NCI-H748 treated with DMSO at 0.1 percent for 48 hours (cell line): Measurements from ENCODE around the gene CAP2.

Experiments used
- DNase-seq: peaks from one replicate; lab custom pipeline; 2025; lab: John Stamatoyannopoulos, UW

Gene CAP2, protein sequence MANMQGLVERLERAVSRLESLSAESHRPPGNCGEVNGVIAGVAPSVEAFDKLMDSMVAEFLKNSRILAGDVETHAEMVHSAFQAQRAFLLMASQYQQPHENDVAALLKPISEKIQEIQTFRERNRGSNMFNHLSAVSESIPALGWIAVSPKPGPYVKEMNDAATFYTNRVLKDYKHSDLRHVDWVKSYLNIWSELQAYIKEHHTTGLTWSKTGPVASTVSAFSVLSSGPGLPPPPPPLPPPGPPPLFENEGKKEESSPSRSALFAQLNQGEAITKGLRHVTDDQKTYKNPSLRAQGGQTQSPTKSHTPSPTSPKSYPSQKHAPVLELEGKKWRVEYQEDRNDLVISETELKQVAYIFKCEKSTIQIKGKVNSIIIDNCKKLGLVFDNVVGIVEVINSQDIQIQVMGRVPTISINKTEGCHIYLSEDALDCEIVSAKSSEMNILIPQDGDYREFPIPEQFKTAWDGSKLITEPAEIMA

DNA sequence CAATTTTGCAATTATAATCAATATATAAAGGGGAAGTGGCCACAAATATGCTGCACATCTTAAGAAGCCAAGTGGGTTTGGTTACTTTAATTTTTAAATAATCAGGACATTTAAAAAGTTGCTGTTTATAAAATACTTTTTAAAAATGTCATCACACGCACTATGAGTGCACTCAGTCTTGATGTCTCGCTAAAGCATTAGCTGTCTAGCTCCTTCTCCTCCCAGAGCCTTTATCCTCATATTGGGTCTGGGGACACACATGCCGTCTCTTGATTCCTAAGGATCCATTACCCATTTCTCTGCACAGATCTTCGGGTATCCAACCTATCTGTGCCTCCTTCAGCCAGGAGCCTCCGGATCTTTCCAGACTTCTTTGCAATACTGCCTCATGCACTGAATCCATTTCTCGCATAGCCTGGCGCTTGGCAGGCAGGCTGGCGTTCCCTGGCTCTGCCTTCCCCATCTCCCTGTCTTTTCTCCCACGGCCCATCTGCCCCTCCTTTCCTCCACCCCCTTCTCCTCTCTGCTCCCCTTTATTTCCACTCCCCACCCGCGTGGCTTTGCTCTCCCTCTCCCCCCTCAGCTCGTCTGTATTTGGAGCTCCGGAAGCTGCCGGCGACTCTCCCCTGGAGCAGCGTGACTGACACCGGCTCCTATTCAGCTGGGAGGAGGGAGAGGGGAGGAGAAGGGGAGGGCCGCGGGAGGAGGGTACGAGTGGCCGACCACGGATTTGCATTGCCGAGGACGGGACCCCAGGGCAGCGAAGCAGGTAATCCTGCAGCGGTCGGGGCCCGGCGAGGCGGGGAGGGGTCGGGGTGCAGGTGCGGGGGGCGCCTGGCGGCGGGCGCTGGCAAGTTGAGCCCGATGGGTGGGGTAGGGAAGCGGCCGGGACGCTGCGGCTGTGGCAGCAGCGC lies at the start of gene CAP2:
TSS of gene CAP2 (plus strand) at position 618 of the 914 bp plus-strand sequence. CDS start 27,961 bp downstream, outside the sequence.
- DNase-seq = peak; percentile 63

DNA sequence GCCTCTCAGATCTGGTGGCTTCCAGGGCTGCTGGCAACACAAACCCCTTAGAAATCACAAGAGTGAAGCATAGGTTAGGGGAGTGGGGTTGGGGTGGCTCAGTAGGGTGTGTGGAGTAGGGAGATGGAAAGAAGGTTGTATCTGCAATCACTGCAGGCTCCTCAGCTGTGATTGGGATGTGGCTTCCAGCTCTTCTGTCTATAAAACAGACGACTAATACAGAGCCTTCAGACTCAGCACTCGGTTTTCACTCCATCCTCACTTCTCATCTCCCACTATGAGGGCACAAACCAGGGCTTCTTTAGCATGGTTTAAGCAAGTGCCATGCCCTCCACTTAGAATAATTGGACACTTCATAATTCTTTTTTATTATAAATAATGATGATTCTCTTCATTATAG lies 46.4 kb upstream of the CAP2 start:
- DNase-seq = no peak

DNA sequence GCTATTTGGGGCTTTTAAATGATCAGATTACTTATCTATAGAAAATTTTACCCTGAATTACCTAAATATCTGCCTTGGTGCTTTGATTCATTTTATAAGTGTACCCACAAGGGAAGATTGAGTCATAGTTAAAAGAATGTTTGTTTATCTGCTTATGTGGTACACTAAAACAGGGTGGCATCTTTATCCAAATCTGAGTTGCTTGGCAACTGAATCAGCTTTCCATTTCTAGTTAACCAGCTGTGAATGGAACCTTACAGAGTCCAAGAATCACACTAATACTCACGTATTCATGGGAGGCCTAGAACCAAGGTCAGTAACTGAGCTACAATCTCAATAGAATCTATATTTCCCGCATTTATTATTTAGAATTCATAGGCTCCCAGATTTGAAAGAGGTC lies 44.0 kb upstream of the CAP2 start:
- no peak for DNase-seq

DNA sequence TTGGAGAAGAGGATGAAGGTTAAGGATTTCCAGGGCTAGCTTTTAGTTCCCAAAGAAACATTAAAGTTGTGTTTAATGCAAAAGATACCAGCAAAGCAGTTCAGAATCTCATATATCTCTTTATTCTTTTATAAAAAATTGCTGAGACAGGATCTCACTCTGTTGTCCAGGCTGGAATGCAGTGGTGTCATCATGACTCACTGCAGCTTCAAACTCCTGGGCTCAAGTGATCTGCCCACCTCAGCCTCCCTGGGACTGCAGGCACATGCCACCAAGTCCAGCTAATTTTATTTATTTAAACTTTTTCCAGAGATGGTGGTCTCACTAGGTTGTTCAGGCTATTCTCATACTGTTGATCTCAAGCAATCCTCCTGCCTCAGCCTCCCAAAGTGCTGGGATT lies 41.1 kb upstream of the CAP2 start:
- DNase-seq = no peak

DNA sequence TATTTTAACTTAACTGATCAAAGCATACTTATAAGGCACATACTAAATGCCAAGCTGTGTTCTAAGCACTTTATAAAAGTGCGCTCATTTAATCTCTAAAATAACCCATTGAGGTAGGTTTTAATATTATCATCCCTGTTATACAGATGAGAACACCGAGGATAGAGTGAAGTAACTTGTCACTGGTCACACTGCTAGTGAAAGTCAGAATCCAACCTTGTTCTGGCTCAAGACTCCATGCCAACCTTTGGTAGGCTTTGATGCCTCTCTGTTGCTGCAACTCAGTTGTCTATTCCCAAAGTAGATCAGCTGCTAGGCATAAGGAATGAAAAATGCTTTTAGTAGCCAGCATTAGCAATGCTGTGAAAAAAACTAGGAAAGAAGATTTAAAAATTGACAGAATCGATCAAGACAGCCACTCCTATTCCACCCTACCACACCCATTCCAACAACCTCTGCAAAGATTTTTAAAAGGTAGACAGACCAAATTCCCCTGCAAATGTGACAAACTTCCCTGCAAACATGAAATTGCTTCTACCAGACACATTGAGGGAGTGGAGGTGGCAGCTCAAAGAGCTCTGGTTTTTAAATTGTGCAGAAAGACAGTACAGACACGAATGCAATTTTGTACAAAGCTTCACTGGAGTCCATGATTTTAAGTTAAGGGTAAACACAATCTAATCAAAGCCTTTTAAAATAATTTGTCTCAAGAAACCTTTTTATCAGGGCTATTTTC lies 39.8 kb upstream of the CAP2 start:
- no peak for DNase-seq

DNA sequence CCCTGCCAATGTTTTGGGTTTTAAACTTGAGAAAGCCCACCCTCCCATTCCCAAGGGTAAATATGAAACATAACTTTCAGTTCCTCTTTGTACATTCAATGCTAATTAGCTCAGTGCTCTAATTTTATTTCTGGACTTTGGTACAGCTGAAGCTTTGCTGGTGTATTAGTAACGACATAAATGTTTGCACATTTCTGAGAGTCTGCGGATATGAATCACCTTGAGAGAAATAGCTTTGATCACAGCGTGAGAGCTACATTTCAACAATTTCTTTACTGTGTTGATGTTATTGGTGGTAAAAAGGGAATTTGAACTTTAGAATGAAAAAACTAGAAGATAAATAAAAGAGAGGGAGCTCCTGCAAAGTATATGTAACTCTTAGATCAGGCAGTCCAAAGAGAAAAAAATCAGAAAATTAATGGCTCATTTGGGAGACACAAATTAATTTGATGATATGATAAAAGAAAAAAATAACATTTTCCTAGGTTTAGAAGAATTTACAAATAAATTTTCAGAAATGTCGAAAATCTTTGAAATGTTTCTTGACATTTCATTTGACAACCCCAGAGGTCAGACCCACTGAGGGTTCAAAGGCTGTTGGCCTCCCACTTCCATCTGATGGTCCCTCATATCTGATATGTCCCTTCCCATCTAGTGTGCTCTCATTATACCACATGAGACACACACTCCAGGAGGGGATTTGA lies 38.5 kb upstream of the CAP2 start:
- DNase-seq = no peak

DNA sequence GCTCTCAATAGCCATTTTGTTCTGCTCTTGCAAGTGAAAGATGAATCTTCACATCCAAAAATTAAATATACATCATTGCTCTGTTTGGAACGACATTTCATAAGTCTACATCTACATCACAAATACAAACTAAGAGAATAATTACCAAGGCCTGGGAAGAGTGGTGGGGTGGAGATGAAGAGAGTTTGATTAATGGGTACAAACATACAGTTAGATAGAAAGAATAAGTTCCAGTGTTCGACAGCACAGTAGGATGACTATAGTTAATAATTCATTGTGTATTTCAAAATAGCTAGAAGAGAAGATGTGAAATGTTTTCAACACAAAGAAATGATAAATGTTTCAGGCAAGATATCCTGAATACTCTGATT lies 38.0 kb upstream of the CAP2 start:
- no peak for DNase-seq

DNA sequence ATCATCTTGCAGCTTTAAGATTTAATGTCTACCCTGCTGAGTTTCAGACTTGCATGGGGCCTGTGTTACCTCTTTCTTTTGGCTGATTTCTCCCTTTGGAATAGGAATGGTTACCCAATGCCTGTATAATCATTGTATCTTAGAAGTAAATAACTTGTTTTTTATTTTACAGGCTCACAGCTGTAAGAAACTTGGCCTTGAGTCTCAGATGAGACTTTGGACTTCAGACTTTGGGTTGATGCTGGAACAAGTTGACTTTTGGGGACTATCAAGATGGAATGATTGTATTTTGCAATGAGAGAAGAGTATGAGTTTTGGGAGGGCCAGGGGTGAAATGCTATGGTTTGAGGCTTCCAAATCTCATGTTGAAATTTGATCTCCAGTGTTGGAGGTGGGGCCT lies 34.9 kb upstream of the CAP2 start:
- no peak for DNase-seq

DNA sequence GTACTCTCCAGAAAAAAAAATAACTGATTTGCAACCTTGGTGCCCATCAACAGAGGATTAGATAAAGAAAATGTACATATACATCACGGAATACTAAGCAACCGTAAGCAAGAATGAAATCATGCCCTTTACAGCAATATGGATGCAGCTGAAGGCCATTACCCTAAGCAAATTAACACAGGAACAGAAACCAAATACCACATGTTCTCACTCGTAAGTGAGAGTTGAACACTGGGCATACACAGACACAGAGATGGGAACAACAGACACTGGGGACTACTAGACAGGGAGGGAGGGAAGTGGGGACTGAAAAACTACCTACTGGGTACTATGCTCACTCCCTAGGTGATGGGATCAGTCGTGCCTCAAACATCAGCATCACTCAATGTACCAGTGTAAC lies 32.8 kb upstream of the CAP2 start:
- no peak for DNase-seq

DNA sequence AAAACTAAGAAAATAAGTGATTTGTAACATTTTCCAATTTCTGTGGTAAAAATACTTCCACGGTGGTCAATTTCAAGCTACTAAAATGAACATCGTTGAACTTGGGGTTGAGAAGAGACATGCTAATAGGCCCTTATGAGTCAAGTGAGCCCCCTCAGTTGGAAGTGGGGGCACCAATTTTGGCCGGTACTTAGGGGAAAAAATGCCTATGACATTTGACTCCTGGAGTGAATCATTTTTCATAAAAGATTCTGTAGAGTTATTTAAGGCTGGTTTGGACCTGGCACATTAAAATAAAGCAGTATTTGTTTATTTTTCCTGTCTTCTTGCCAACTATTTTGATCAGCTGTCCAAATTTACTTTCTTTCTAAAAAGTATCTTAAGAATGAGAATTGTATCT lies 32.4 kb upstream of the CAP2 start:
- DNase-seq = no peak

DNA sequence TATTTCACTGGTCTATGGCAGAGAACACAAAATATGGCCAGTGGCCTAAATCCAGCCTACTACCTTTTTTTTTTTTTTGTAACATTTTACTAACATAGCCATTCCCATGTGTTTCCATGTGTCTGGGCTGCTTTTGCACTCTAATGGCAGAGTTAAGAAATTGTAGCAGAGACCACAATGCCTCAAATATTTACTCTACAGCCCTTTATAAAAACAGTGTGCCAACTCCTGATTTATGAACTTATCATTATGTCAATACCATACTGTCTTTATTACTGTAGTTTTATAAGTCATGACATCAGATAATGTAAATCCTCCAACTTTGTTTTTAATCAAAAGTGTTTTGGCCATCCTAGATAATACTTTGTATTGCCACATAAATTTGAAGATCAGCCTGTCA lies 27.4 kb upstream of the CAP2 start:
- no peak for DNase-seq

DNA sequence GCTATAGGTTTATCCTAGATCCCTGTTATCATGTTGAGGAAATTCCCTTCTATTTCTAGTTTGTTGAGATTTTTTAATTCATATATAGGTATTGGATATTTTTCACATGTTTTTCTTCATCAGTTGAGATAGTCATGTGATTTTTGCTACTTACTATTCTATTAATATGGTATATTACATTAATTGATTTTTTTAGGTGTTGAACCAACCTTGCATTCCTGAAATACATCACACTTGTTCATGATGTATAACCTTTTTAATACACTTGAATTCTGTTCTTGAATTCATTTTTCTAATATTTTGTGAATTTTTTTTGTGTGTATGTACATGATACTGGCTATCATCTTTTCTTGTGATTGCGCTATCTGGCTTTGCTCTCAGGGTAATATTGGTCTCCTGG lies 25.5 kb upstream of the CAP2 start:
- DNase-seq = no peak

DNA sequence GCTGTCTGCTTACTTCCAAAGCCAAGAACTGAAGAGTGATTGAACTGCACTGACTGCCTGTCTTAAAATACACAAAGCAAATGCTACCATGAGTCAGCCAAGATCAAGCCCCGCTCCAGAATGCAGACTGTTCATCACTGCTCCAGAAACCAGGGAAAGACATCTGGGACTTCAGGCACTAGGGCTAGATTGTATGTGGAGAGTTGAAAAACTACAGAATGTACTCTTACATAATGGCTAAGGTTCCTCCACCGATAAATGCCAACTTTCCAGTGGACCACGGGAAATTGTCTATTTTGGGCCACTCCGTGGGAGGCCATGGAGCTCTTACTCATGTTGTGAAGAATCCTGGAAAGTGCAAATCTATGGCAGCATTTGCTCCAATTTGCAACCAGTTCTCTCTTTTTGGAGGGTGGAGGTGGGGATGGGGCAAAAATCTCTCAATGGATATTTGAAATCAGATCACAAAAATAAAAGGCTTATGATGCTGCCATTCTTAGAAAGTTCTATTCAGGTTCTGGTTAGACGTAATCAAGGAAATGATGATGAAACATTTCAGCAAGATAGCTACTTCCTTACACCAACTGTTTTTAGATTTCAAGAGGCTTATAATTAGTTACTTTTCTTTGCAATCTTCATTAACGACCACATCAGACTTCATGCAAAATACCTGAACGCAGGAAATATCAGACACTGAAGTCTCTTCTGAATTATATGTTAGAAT lies 11.8 kb upstream of the CAP2 start:
- no peak for DNase-seq

DNA sequence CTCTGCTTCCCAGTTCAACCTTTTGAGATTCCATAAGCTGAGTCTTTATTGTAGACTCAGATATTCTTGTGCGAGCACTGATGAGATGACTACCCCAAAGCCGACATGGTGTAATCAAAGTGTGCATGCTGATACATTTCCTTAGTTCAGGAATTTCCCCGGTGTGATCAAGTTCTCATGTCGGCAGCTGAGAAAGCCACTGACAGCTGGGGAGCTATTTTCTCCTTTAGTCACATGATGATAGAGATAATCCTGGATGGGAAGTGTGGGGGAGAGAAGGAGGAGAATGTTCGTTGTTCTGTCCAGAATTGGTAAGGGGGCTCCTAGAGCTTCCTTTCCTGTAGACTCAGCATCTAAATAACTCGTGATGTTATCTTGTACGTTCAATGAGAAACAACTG lies 7.7 kb upstream of the CAP2 start:
- no peak for DNase-seq

DNA sequence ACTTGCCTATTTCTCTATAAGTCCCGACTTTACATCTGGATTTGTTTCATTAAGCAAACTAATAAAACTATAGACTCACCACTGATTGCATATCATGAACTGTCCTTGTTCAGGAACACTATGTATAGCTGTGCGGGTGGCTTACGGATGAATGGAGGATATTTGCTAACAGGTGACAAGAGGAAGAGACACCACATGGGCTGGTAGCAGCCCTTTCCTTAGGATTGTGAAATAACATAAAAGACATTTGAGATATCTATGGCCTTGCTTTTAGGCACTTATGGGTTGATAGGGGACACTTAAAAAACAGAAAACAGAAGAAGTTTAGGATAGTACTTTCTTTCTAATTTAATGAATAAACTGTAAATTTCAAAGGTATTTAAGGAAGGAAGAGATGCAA lies 5.0 kb upstream of the CAP2 start:
- no peak for DNase-seq

DNA sequence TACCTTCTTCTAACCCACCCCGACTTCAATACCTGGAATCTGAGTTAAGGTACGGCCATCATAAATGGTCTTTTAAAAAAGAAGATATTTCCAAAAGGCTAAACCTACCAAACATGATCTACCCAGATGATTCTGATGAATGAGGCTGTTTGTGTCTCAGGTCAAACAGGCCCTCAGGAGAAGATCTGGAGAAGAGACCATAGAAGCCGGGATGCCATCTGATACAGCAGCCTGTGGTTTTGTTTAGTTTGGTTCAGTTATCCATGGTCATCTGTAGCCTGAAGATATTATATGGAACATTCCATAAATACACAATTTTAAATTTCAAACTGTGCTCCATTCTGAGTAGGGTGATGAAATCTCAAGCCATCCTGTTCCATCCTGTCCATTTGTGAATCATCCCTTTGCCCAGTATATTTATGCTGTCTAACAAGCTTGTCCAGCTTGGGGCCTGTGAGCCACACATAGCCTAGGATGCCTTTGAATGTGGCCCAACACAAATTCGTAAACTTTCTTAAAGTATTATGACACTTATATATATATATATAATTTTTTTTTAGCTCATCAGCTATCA lies 4.0 kb upstream of the CAP2 start:
- DNase-seq = no peak

DNA sequence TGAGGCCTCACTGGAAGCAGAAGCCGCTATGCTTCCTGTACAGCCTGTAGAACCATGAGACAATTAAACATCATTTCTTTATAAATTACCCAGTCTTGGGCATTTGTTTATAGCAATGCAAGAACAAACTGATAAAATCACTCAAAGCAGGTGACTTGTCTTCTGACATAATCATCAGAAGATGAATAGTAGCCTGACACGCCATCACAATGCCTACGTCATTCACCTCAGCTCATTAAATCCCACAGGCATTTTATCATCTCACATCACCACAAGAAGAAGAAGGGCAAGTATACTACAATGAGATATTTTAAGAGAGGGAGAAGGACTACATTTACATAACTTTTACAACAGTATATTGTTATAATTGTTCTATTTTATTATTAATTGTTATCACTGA lies 3.1 kb upstream of the CAP2 start:
- no peak for DNase-seq

DNA sequence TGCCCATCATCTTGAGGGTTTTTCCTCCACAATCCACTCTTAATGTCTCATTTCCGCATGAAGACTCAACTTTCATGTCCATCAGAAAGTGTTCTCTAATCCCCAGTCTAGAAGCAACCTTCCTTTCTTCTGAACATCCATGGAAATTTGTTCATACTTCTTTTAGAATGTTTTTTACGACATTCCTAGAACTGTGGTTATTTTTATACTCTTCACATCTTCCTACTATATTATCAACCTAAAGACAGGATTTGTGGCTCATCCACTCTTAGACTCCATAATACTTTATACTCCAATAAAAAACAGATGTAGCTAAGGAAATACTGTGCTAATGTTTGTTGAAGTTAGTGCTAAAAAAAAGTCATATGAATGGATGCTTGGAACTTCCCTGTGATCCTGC lies 1.4 kb upstream of the CAP2 start:
- no peak for DNase-seq

DNA sequence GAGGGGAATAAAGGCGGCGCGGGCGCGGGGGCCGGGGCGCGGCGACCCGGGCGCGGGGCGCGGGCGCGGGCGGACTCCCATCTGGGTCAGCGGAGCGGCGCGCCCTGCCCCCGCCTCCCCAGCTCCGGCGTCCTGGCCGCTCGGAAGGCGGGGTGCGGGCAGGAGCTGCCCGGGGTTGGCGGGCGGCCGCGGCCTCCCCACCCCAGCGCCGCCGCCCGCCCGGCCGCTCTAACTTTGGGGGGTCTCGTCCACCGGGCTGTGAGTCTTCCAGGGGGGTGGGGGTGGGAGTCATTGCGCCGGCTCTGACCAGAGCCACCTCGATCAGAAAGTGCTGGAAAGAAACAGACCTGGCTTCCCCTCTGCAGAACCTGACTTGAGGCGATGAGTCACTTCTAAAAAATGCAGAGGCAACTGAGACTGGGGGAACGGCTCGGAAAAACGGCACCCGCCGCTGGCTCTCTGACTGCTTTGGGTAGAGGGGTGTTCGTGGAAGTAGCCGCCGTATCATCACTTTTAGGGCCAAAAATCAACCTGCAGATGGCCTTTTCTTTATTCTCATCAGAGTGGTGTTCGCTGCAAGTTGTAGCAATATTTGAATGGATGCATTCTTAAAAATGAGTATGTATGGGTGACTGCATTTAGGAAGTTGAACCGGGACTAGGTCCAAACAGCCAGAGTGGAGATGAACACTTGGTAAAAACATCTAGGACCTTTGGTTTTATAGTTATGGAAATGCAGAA lies 667 bp downstream of the CAP2 start:
- DNase-seq = peak; percentile 39

DNA sequence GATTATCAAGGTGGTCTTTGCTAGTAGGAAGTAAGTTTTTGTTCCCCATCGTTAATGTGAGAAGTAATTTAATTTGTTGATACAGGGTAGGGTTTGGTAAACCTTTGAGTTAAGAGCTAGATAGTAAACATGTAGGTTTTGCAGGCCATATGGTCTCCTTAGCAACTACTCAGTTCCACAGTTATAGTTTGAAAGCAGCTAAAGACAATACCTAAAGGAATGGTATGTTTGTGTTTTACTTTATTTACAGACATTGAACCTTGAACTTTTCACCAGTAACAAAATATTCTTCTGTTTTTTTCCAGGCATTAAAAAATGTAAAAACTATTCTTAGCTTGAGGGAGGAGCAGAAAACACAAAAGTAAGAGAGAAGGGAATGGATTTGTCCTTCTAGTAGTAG lies 1.7 kb downstream of the CAP2 start:
- no peak for DNase-seq
